A549 (cell line): ENCODE data around the gene KANK2.

Source experiments
- HOXA7 ChIP-seq: fragments of 250-450 bp; sonication (Bioruptor Pico); IDR thresholded peaks from 2 replicates; pipeline ENCODE4 v1.5.0; 2020; ENCODE audit warnings: mild to moderate bottlenecking, moderate library complexity
- JUNB ChIP-seq: fragments of >200 bp; sonication (Bioruptor Twin); formaldehyde crosslinking; IDR thresholded peaks from 2 replicates; pipeline ENCODE4 v1.6.1; 2016
- RAD21 ChIP-seq, 2 experiments: fragments of >200 bp in 1 of 2; sonication (Bioruptor Twin) in 1 of 2; formaldehyde crosslinking in 1 of 2; IDR thresholded peaks in 1 of 2; conservative IDR thresholded peaks in 1 of 2; 2 replicates in 1 of 2; 3 replicates in 1 of 2; pipeline ENCODE4 v1.6.1; 2012 to 2018; ENCODE audit warnings: inconsistent platforms in 1 of 2
- RNF2 ChIP-seq: fragments of 200-600 bp; sonication (generic); IDR thresholded peaks from 2 replicates; pipeline ENCODE4 v1.6.1; 2016; ENCODE audit warnings: low read depth, mild to moderate bottlenecking, antibody characterized with exemption, moderate library complexity, borderline replicate concordance
- TF ChIP-seq, protein P1 (sequence below): IDR thresholded peaks from 2 replicates; pipeline ENCODE4 v1.6.1; 2012
- TF ChIP-seq, protein P2 (sequence below): fragments of >200 bp; sonication (Bioruptor Twin); formaldehyde crosslinking; IDR thresholded peaks from 3 replicates; pipeline ENCODE4 v1.5.1; 2016

DNA sequence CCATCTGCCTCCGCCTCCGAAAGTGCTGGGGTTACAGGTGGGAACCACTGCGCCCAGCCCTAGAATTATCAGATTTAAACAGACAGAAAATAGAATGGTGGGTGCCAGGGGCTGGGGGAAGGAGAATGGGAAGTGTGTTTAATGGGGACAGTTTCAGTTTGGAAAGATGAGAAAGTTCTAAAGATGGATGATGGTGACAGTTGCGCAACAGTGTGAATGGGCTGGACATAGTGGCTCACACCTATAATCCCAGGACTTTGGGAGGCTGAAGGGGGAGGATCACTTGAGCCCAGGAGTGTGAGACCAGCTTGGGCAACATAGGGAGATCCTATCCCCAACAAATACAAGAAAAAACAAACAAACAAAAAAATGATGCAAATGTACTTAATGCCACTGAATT is 15.9 kb downstream of the KANK2 start:
- TF ChIP-seq HOXA7 (CRISPR knock-in tag) (no peak), RAD21 (conservative IDR thresholded peaks at IDR 0.05 in 1 of 2, IDR thresholded peaks at IDR 0.05 in 1 of 2) (no peak), RNF2 (no peak), JUNB (no peak)
- TF ChIP-seq, protein P1, sequence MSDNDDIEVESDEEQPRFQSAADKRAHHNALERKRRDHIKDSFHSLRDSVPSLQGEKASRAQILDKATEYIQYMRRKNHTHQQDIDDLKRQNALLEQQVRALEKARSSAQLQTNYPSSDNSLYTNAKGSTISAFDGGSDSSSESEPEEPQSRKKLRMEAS, result no peak
- TF ChIP-seq, protein P2, sequence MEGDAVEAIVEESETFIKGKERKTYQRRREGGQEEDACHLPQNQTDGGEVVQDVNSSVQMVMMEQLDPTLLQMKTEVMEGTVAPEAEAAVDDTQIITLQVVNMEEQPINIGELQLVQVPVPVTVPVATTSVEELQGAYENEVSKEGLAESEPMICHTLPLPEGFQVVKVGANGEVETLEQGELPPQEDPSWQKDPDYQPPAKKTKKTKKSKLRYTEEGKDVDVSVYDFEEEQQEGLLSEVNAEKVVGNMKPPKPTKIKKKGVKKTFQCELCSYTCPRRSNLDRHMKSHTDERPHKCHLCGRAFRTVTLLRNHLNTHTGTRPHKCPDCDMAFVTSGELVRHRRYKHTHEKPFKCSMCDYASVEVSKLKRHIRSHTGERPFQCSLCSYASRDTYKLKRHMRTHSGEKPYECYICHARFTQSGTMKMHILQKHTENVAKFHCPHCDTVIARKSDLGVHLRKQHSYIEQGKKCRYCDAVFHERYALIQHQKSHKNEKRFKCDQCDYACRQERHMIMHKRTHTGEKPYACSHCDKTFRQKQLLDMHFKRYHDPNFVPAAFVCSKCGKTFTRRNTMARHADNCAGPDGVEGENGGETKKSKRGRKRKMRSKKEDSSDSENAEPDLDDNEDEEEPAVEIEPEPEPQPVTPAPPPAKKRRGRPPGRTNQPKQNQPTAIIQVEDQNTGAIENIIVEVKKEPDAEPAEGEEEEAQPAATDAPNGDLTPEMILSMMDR, result no peak
